Natural killer cell (primary cell): ENCODE measurements around the gene MAOA. TPM values are rescaled to one million over a fixed set of nuclear protein-coding genes. Genes with fewer than 3 reads are reported as not detected.

ENCODE experiments used
- ATAC-seq, 3 donors: fragments of 150-1000 bp in 2 of 3; fragments of 200-7000 bp in 1 of 3; cut with Tn5 transposase; 1 replicate in 1 of 3; 2 replicates in 2 of 3; pipeline ENCODE4 v1.10.0; 2021; ENCODE audit warnings: mild to moderate bottlenecking in 2 of 3, moderate library complexity in 2 of 3
- DNase-seq, 2 donors: peaks; one replicate each; pipeline versions ENCODE4 v3.0.0 to v3.0.0-alpha.2; 2013 to 2021; ENCODE audit warnings: mixed read lengths in 1 of 2
- H3K27ac ChIP-seq: one replicate; pipeline ENCODE4 v1.5.1; 2013; ENCODE audit warnings: mild to moderate bottlenecking, low read length
- H3K27me3 ChIP-seq: one replicate; pipeline ENCODE4 v1.6.1; 2013; ENCODE audit warnings: low read length; ENCODE audit not compliant: control insufficient read depth, insufficient read depth
- H3K36me3 ChIP-seq: one replicate; pipeline ENCODE4 v1.6.1; 2013; ENCODE audit warnings: low read length; ENCODE audit not compliant: control insufficient read depth, insufficient read depth
- H3K4me1 ChIP-seq: one replicate; pipeline ENCODE4 v1.6.1; 2013; ENCODE audit warnings: low read length; ENCODE audit not compliant: control insufficient read depth, insufficient read depth
- H3K4me3 ChIP-seq: one replicate; pipeline ENCODE4 v1.5.1; 2013; ENCODE audit warnings: low read length
- H3K9me3 ChIP-seq: one replicate; pipeline ENCODE4 v1.6.1; 2013; ENCODE audit warnings: low read length; ENCODE audit not compliant: control insufficient read depth, insufficient read depth
- H3K27ac Mint-ChIP-seq, 2 donors: one replicate each; pipeline ENCODE4 v1.8.0; 2022; ENCODE audit warnings: mild to moderate bottlenecking in 2 of 2, mixed read lengths in 2 of 2, moderate library complexity in 1 of 2
- H3K27me3 Mint-ChIP-seq, 2 donors: one replicate each; pipeline ENCODE4 v1.8.0; 2022; ENCODE audit warnings: low read depth in 2 of 2, mixed read lengths in 2 of 2
- H3K36me3 Mint-ChIP-seq: one replicate; pipeline ENCODE4 v1.8.0; 2022; ENCODE audit warnings: mixed read lengths
- H3K4me1 Mint-ChIP-seq, 2 donors: one replicate each; pipeline ENCODE4 v1.8.0; 2022; ENCODE audit warnings: mixed read lengths in 2 of 2
- H3K4me3 Mint-ChIP-seq: one replicate; pipeline ENCODE4 v1.8.0; 2022; ENCODE audit warnings: mild to moderate bottlenecking, moderate library complexity, mixed read lengths
- H3K9me3 Mint-ChIP-seq, 2 donors: one replicate each; pipeline ENCODE4 v1.8.0; 2022; ENCODE audit warnings: mixed read lengths in 2 of 2
- CTCF ChIP-seq: fragments of 200-600 bp; IDR thresholded peaks from one replicate; pipeline ENCODE4 v1.8.0; 2022; ENCODE audit warnings: antibody characterized with exemption
- WGBS: methylation state at CpG from one replicate; pipeline ENCODE4 v1.1.7; 2013; ENCODE audit warnings: missing lambda C conversion rate; ENCODE audit not compliant: insufficient coverage; 5-methylcytosine and 5-hydroxymethylcytosine counted together
- intact Hi-C: fragments of 100-400 bp; cut with micrococcal nuclease; formaldehyde crosslinking; loops from one replicate; pipeline ENCODE4 v1.14.2; 2022
- total RNA-seq, 4 donors: library from RNA; stranded (reverse); fragments of 120-200 nt in 1 of 4; gene quantifications; one replicate each; pipeline versions ENCODE4 v1.2.3 to v1.2.4, GENCODE V29; 2013 to 2022

The MAOA gene
- total RNA-seq, 3 donors from 2014 or later (not counting 1 experiment from before 2014, with no cell fraction given): 0.05 TPM; not detected in 2

- DNase-seq (no peak), ATAC-seq (no peak)
- no peaks in the 10 kb centered on the region for H3K27me3 ChIP-seq
- WGBS: 82% methylated on average over 1 of the region's 1 CpG
- H3K4me3 ChIP-seq: no peak overlapping the region
- intact Hi-C loops: no loop called here
- H3K27ac ChIP-seq: no peak overlapping the region
- no peak for TF ChIP-seq CTCF
- H3K36me3 ChIP-seq: no peaks in the 10 kb centered on the region
- Mint-ChIP-seq H3K27ac (no peak overlapping the region), H3K36me3 (no peaks in the 10 kb centered on the region), H3K27me3 (no peaks in the 10 kb centered on the region), H3K9me3 (no peaks in the 10 kb centered on the region), H3K4me3 (no peak overlapping the region), H3K4me1 (no peaks in the 10 kb centered on the region)
- H3K4me1 ChIP-seq: no peaks in the 10 kb centered on the region
- H3K9me3 ChIP-seq: no peaks in the 10 kb centered on the region
Observed at GRCh38 chrX:43716696-43717095, 60.6 kb downstream of the MAOA start.

- Histone ChIP-seq H3K27ac (no peak overlapping the region), H3K27me3 (no peaks in the 10 kb centered on the region), H3K4me1 (no peaks in the 10 kb centered on the region), H3K36me3 (no peaks in the 10 kb centered on the region), H3K4me3 (no peak overlapping the region), H3K9me3 (no peaks in the 10 kb centered on the region)
- no peaks in the 10 kb centered on the region for H3K27me3 Mint-ChIP-seq
- H3K27ac Mint-ChIP-seq: no peak overlapping the region
- intact Hi-C loops: no loop called here
- TF ChIP-seq CTCF: no peak
- WGBS: 100% methylated on average over 1 of the region's 1 CpG
- H3K36me3 Mint-ChIP-seq: no peaks in the 10 kb centered on the region
- ATAC-seq (no peak), DNase-seq (no peak)
- no peaks in the 10 kb centered on the region for H3K4me1 Mint-ChIP-seq
- H3K9me3 Mint-ChIP-seq: no peaks in the 10 kb centered on the region
- no peak overlapping the region for H3K4me3 Mint-ChIP-seq
Observed at GRCh38 chrX:43717161-43717560, 61.1 kb downstream of the MAOA start.

- H3K36me3 ChIP-seq: no peaks in the 10 kb centered on the region
- Mint-ChIP-seq H3K9me3 (no peaks in the 10 kb centered on the region), H3K27me3 (no peaks in the 10 kb centered on the region), H3K4me1 (no peaks in the 10 kb centered on the region), H3K27ac (no peak overlapping the region), H3K36me3 (no peaks in the 10 kb centered on the region), H3K4me3 (no peak overlapping the region)
- H3K4me1 ChIP-seq: no peaks in the 10 kb centered on the region
- intact Hi-C loops: no loop called here
- no peaks in the 10 kb centered on the region for H3K9me3 ChIP-seq
- TF ChIP-seq CTCF: no peak
- no peaks in the 10 kb centered on the region for H3K27me3 ChIP-seq
- H3K4me3 ChIP-seq: no peak overlapping the region
- DNase-seq: no peak
- no peak for ATAC-seq
- no peak overlapping the region for H3K27ac ChIP-seq
- WGBS: 85% methylated on average over 1 of the region's 1 CpG
Observed at GRCh38 chrX:43718081-43718480, 62.0 kb downstream of the MAOA start.

GRCh38 chrX:43718546-43718945 is 62.4 kb downstream of the MAOA start:
- no peak for DNase-seq

More at GRCh38 chrX:43718546-43718945, 62.4 kb downstream of the MAOA start:
- no peak overlapping the region for H3K27ac ChIP-seq
- TF ChIP-seq CTCF: no peak
- no peaks in the 10 kb centered on the region for H3K36me3 ChIP-seq
- H3K4me1 ChIP-seq: no peaks in the 10 kb centered on the region
- no peak overlapping the region for H3K4me3 ChIP-seq
- Mint-ChIP-seq H3K27ac (no peak overlapping the region), H3K36me3 (no peaks in the 10 kb centered on the region), H3K9me3 (no peaks in the 10 kb centered on the region), H3K4me3 (no peak overlapping the region), H3K4me1 (no peaks in the 10 kb centered on the region), H3K27me3 (no peaks in the 10 kb centered on the region)
- intact Hi-C loops: no loop called here
- 85% methylated on average over 6 of the region's 6 CpGs for WGBS
- H3K9me3 ChIP-seq: no peaks in the 10 kb centered on the region
- ATAC-seq: no peak
- H3K27me3 ChIP-seq: no peaks in the 10 kb centered on the region
